GM19372 (cell line): ENCODE data around the gene EIF5A.

Experiments
- ATAC-seq: cut with Tn5 transposase; IDR thresholded peaks from one replicate; pipeline ENCODE4 v1.9.1; 2021; ENCODE audit warnings: mild to moderate bottlenecking, low read depth, moderate library complexity; ENCODE audit not compliant: unreplicated experiment

The EIF5A gene

GRCh38 chr17:7284911-7285310 lies 22.5 kb upstream of the EIF5A start:
- ATAC-seq: no peak

DNA sequence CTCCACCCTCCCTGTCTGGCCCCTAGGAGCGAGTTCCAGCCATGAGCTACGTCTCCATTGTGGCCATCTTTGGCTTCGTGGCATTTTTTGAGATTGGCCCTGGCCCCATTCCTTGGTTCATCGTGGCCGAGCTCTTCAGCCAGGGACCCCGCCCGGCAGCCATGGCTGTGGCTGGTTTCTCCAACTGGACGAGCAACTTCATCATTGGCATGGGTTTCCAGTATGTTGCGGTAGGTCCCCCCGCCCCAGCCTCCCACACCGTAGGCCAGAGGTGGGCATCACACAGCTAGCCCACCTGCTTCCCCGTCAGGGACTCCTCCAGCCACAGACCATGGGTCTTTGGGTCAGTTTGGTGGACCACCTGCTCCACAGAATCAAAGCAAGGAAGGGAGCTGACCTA lies 21.7 kb upstream of the EIF5A start:
- ATAC-seq: no peak

DNA sequence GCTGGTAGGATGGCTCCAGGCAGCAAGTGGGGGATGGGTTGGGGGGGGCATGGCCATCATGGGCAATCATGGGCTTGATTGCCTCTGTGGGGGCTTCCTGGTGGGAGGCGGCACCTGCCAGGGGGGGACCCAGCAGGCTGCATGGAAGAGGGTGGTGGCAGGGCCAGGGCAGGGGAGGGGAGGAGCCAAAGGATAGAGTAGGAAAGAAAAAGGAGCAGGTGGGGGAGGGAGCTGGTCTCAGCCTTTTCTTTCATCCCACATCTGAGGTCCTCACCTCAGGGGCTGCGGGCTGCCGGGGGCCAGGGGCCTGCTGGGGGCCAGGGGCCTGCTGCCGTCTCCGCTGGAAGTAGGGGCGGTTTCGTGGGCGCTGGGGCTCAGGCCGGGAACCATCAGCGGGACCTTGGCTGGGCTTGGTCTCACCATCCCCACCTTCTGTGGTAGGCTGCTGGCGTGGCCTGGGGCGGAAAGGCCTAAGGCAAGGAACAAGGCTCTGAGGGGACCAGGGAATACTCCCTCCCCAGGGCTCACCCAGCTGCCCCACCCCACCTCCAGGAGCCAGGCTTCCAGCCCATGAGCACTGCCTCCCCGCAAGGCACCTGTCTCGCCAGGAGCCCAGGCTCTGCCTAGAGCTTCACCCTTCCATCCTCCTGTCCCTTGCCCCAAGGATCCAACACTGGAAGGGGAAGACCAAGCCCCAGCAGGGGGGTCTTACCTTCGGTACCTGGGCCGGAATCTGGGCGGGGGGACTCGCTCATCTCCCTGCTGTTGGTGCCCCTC lies 18.0 kb upstream of the EIF5A start:
- no peak for ATAC-seq

DNA sequence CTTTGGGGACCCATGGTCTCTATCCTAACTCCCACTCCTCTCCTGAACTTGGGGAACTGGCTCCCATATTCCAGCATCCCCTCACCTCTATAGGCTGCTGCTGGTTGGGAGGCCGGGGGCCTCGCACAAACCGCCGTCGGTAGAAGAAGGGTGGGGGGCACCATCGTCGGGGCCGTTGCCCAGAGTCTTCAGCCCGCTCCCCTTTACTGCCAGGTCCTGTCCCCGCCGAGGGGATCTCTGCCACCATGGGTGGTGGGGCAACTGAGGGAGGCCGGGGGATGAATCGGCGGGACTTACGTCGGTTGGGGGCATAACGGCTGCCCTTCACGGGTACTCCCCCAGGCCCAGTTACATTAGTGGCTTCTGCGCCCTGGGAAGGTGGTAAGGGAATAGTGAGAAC lies 17.3 kb upstream of the EIF5A start:
- ATAC-seq: no peak

- ATAC-seq: no peak
Measured at GRCh38 chr17:7290685-7291084, 16.7 kb upstream of the EIF5A start.

DNA sequence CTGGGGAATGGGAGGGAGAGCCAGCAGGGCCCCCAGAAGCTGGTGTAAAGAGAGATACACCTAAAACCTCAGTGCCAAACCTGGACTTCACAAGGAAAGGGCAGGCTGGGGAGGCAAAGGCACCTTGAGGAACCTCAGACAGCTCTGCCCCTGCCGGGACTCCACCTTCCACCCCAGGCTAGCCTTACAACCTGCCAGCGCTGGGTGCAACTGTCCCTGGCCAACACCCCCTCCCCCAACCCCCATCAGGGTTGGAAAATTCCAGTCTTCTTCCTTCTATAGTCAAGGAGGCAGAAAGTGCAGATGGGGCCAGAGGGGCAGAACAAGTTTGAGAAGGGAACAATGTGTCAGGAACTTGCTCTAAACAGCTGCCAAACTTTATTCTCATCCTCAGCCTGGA lies 15.2 kb upstream of the EIF5A start:
- ATAC-seq: no peak

GRCh38 chr17:7292729-7293128 lies 14.7 kb upstream of the EIF5A start:
- no peak for ATAC-seq

GRCh38 chr17:7293159-7293558 lies 14.3 kb upstream of the EIF5A start:
- ATAC-seq: no peak

DNA sequence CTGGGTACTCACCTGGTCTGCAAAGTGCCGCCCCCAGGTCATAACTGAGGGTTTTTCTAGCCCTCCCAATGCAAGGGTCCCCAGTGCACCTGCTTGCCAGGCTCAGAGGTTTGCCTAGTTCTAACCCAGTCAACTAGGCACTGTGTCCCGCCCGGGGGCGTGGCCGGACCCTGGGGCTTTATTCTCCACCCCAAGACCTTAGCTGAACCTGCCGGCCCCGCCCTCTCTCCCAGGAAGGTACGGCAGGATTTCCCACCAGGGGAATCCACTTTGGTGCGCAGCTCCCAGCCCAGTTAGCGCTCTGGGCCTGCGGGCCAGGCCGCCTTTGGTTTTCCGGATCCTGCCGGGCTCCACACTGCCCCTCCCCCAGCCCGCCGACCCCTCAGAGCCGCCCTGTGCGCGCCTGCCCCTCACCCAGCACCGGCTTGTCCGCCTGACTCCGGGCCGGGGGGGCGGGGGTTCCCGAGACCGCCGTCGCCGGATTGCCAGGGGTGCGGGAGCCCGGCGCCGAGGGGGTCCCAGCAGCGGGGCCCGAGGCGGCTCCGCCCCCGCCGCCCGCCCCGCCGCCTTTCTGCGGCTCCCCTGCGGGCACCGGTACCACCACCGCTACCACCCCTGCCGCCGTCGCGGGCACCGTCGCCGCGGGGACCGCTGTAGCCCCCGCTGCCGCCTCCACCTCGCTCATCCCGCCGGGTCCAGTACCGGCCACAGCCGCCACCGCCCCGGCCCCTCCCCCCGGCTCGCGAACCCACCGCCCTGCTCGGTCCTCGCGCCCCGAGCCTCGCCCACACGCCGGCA lies 13.4 kb upstream of the EIF5A start:
- no peak for ATAC-seq

DNA sequence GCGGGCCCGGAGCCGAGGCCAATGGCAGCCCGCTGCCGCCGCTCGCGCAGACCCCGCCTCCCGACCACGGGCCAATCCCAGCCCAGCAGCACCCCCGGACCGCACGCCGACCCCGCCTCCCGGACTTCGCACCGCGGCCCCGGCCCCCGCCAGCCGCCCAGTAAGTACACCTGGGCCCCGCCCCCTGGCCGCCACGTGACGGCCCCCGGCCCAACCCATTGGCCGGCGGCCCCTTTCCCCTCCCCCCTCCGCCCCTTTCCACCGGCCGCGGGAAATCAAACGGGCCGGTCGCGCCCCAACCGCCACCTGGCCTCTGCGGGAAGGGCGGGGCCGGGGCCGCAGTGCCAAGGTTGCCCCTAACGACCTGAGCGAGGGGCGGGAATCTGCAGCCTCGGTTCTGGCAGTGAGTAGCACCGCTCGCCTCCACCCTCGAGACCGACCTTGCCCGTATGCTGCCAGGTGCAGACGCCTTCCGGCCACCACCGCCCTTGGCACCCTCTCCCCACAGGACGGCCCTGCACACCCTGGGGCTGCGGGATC lies 12.7 kb upstream of the EIF5A start, which contains the start of gene YBX2:
Gene YBX2, minus strand, starts transcription at position 26 of the 540 bp plus-strand sequence. CDS start 139 bp downstream, outside the sequence.
- no peak for ATAC-seq

- no peak for ATAC-seq
Measured at GRCh38 chr17:7295230-7296180, 11.9 kb upstream of the EIF5A start.

DNA sequence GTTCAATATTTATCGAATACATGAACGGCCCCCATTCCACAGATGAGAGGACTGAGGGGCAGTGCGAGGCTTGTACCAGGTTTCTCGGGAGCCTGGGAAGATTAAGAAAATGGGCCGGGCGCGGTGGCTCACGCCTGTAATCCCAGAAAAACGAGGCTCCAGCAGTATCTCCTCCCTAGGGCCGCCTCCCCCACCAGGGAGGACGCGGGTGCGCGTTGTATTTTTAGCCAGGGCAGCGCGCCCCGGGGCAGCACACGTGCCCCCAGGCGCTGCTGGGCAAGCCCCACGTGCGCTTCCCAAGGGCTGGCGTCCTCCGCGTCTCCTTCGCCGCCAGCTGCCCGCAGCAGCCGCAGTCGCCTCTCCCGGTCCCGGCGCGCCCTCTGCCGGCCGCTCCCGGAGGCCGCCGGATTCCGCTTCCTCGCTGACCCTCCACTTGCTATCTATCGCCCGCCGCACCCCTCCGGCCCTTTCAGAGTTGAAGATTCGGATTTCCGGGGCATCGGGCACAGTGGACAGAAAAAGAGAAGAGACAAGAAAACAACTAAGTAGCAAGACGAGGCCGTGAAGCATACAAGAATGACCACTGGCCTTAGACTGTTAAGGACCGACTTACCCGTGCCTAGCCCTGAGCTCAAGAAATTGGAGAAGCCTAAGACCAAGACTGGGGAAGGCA lies 11.1 kb upstream of the EIF5A start:
- ATAC-seq: no peak

DNA sequence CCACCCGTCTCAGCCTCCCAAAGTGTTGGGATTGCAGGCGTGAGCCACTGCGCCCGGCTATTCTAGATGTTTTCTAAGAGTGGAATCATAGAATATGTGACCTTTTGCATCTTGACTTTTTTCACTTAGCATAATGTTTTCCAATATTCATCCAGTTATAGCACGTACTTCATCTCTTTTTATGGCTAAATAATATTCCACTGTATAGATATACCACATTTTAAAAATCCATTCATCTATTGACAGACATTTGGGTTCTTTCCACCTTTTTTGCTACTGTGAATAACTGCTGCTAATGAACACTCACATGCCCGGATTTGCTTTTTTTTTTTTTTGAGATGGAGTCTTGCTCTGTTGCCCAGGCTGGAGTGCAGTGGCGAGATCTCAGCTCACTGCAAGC lies 3.2 kb upstream of the EIF5A start:
- ATAC-seq: no peak

GRCh38 chr17:7307686-7308624 lies 527 bp downstream of the EIF5A start:
- ATAC-seq: no peak

- ATAC-seq: no peak
Measured at GRCh38 chr17:7308625-7309433, 1.4 kb downstream of the EIF5A start.

GRCh38 chr17:7309628-7310027 lies 2.2 kb downstream of the EIF5A start:
- ATAC-seq: no peak

DNA sequence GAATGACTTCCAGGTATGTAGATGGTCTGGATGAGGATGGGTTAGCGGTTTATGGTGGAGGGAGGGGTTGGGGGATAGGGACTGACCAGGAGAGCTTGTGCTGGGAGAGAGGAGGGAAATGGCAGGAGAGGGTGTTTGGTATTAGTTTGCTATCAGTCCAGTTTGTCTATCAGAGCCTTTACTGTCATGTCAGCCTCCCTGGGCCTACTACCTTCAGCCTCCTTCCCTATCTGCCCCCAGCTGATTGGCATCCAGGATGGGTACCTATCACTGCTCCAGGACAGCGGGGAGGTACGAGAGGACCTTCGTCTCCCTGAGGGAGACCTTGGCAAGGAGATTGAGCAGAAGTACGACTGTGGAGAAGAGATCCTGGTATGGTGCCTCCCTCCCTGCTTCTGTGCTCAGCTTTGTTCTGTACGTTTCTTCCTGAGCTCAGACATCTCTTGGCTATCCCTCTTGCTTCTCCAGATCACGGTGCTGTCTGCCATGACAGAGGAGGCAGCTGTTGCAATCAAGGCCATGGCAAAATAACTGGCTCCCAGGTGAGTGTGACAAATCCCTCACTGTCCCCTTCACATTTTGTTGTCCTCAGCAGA lies 3.8 kb downstream of the EIF5A start:
- no peak for ATAC-seq
